ENCODE measurements around the gene ARHGEF10L.
"Not testable (repeated sequence)": the region's sequence is repeated elsewhere in the genome, so short reads cannot be mapped to it uniquely, and the experiment has no call there.

The ARHGEF10L gene

GRCh38 chr1:17616731-17617279, 77.3 kb downstream of the ARHGEF10L start:
- no peak for DNase-seq

- DNase-seq = no peak
Measured at GRCh38 chr1:17617787-17618557, 78.5 kb downstream of the ARHGEF10L start.

DNA sequence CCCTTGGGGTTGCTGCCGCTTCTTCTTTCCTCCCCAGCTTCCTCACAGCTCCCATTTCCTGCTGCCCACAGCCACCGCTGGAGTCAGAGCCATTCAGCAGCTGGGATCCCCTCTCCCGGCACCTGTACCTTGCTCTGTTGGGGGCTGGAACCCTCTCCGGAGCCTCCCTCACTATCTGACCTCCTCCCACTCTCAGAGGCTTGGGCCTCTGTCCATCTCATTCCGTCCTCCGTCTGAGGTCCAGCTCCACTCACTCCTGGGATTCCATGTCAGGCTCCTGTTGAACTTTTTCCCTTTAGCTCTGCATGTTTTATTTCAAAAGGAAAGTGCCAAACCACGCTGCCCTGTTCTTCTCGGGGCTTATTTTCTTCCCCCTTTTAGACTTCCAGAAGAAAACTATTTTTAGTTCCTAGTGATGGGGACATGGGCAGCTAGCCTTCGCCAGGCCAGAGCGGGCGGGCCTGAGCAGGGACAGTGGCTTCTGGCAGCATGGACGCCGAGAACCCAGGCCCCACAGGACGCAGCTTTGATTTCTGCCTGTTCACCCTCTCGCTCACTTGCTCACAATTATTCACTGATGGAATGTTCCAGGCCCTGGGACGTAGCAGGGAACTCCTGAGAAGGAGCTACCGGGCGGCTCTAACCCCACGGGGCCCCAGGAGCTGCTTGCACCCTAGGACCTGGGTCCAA, 79.2 kb downstream of the ARHGEF10L start:
- no peak for DNase-seq

DNA sequence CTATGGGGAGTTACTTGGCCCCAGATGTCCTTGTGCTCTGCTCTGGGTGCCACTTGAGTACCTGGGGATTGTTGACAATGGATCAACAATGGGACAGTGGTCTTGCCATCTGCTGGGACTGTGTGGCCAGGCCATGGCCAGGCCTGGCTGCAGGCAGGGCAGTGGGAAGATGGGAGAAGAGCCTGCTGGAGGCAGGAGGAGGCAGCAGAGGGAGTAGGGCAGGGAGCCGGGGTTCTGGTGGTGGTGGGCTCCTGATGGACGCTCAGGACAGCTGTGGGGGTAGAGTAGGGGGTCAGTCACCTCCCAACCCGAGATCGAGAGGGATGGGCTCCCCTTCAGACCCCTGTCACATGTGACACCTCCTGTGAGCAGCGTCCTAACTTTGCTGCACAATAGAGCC, 81.0 kb downstream of the ARHGEF10L start:
- no peak for DNase-seq

DNA sequence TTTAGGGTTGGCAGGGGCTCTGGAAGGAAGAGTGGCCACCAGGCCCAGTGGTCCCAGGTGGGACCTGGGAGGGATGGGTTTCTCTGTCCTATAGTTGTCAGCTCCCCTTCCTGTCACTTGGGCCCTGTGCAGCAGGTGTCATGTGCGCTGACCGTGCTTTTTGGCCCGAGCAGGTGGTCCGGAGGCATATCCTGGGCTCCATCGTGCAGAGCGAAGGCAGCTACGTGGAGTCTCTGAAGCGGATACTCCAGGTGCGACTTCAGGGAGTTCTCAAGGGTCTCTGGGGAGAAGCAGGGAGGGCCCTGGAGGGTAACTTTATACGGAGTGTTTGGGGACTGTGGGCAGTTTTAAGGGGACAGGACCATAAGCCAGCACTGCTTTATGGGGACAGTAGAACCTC, 82.2 kb downstream of the ARHGEF10L start:
- no peak for DNase-seq

DNA sequence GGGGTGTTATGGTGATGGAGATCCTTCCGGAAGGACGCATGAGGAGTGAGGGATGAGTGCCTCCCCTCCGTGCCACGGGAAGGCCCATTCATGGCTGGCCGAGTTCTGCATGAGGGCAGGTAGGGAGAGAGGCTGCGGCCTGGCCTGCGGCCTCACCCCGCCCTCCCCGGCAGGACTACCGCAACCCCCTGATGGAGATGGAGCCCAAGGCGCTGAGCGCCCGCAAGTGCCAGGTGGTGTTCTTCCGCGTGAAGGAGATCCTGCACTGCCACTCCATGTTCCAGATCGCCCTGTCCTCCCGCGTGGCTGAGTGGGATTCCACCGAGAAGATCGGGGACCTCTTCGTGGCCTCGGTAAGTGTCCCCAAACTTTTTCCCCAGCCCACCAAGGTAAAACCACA, 83.3 kb downstream of the ARHGEF10L start:
- DNase-seq = no peak

GRCh38 chr1:17624611-17625233, 85.2 kb downstream of the ARHGEF10L start:
- DNase-seq = no peak

DNA sequence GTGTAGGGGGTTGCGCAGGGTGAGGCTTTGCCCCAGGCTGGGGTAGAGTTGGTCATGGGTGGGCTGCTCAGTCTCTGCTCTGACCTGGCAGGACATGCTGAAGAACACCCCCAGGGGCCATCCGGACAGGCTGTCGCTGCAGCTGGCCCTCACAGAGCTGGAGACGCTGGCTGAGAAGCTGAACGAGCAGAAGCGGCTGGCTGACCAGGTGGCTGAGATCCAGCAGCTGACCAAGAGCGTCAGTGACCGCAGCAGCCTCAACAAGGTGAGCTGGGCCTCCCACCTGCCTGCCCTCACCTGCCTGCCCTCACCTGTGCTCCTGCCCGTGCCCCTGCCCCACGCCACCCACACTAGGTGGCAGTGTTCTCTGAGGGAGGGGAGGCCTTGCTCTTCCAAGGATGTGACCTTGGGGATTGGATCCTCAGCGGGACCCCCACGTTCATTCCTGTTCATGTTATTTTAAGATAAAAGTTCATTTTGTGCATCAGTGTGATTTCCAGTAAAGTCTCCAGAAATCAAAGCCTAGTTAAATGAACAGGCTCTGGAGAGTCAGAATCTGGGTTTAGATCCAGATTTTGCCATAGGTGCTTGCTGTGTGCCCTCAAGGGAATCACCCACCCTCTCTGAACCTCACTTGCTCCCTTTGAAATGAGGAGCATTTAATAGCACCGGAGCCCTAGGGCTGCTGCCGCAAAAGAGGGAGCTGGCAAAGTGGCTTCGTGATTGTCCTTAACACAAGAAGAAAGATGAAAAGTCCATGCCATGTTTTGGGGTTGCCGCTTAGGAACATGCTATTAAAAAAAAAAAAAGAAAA, 87.9 kb downstream of the ARHGEF10L start:
- no peak for DNase-seq

- not testable (repeated sequence) for DNase-seq
Measured at GRCh38 chr1:17629046-17629445, 89.5 kb downstream of the ARHGEF10L start.

- DNase-seq = no peak
Measured at GRCh38 chr1:17629460-17629859, 90.0 kb downstream of the ARHGEF10L start.

GRCh38 chr1:17630048-17630830, 90.7 kb downstream of the ARHGEF10L start:
- DNase-seq = no peak

DNA sequence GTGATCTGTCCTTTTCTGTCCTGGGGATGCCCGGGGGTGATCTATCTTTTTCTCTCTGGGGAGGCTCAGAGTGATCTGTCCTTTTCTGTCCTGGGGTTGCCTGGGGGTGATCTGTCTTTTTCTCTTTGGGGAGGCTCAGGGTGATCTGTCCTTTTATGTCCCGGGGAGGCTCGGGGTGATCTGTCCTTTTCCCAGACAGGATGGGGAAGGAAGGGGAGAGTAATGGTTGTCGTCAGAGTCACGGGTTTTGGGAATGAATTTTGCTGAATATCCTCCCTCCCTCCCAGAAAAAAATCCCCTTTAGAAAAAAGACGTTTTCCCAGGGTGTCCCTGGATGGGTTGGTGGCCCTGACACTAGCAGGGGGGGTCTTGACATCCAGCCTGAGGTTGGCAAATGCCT, 91.5 kb downstream of the ARHGEF10L start:
- no peak for DNase-seq

GRCh38 chr1:17631410-17631809, 91.9 kb downstream of the ARHGEF10L start:
- no peak for DNase-seq

- no peak for DNase-seq
Measured at GRCh38 chr1:17632106-17632505, 92.6 kb downstream of the ARHGEF10L start.

- DNase-seq = no peak
Measured at GRCh38 chr1:17632541-17633184, 93.2 kb downstream of the ARHGEF10L start.

- DNase-seq = no peak
Measured at GRCh38 chr1:17633654-17634053, 94.2 kb downstream of the ARHGEF10L start.

DNA sequence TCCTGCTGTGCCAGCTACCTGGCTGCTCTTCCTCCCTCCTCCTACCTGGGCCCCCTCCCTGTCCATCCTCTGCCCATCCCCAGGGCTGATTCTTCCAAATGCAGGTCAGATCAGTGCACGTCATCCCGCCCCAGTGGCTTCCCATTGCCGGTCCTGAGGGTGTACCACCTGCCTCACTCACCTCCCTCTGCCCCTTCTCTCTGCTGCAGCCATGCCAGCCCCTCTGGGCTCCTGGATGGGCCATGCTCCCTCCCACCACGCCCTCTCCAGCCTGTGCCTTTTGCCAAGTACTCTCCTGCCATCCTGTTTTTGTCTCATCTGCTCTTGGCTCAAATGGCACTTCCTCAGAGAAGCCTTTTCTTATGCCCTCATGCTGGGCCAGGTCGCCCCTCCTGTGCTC, 95.8 kb downstream of the ARHGEF10L start:
- DNase-seq = no peak

GRCh38 chr1:17635811-17636210, 96.3 kb downstream of the ARHGEF10L start:
- DNase-seq = no peak

- DNase-seq = no peak
Measured at GRCh38 chr1:17636612-17637011, 97.1 kb downstream of the ARHGEF10L start.

GRCh38 chr1:17637055-17637454, 97.6 kb downstream of the ARHGEF10L start:
- DNase-seq = no peak

GRCh38 chr1:17639703-17640340, 100.3 kb downstream of the ARHGEF10L start:
- DNase-seq = no peak

Data from retina (tissue), 1 donor.